IMR-90 (cell line): ENCODE data around the gene ACADS.

ENCODE experiments used
- CTCF ChIP-seq: conservative IDR thresholded peaks from 2 replicates; pipeline ENCODE4 v1.5.1; 2012; ENCODE audit warnings: mild to moderate bottlenecking, low read depth, low read length, improper control_type of control experiment
- MXI1 ChIP-seq: IDR thresholded peaks from 2 replicates; pipeline ENCODE4 v1.6.1; 2012; ENCODE audit warnings: low read depth, mild to moderate bottlenecking, low read length, moderate library complexity, borderline replicate concordance
- POLR2A ChIP-seq: IDR thresholded peaks from 2 replicates; pipeline ENCODE4 v1.6.1; 2012; ENCODE audit warnings: mild to moderate bottlenecking, low read depth, low read length
- RCOR1 ChIP-seq: IDR thresholded peaks from 2 replicates; pipeline ENCODE4 v1.6.1; 2012; ENCODE audit warnings: mild to moderate bottlenecking, low read length, improper control_type of control experiment; ENCODE audit not compliant: insufficient replicate concordance

DNA sequence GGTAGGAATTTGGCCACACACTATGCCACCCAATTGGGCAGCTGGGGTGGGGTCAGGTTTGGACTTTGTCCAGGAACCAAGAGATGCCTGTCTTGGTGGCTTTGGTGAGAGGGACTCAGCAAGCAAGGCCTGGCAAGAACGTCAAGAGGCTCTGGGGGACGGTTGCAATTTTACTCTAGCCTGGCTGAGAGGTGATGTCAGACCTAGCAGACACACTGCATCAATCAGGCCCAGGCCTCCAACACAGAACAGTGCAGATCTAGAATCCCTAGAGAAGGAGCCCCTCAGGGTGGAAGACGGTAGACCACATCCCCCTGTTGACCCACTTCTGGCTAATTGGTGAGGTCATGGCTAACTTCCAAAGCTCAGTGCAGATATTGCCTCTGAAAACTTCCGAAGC is 17.0 kb upstream of the ACADS start:
- no peak for TF ChIP-seq POLR2A
- TF ChIP-seq RCOR1: no peak
- no peak for TF ChIP-seq CTCF
- no peak for TF ChIP-seq MXI1
